PC-9 (cell line): ENCODE results near the gene SLC17A4. TPM values are rescaled to one million over a fixed set of nuclear protein-coding genes. Genes with fewer than 3 reads are reported as not detected.

Source experiments
- BruUV-seq: library from RNA; stranded (reverse); fragments of 400-500 nt; replicated peaks from 2 replicates; lab custom pipeline; 2021; lab: Mats Ljungman, UMichigan
- CTCF ChIA-PET: fragments of 300-600 bp; sonication (Branson Sonifier 250); formaldehyde crosslinking; loops from one replicate; lab custom pipeline; 2022; ENCODE audit warnings: antibody characterized with exemption; lab: Charles Lee
- POLR2A ChIA-PET: fragments of 300-600 bp; sonication (Branson Sonifier 250); formaldehyde crosslinking; loops from one replicate; lab custom pipeline; 2022; ENCODE audit warnings: antibody characterized with exemption; ENCODE audit not compliant: unreplicated experiment; lab: Charles Lee
- DNase-seq, 2 experiments: peaks; one replicate each; pipeline versions ENCODE4 v3.0.0 to v3.0.0-alpha.2; 2015 to 2022; ENCODE audit warnings: mixed read lengths in 1 of 2
- H2AFZ ChIP-seq: fragments of 200-600 bp; sonication (generic); 2 replicates; pipeline ENCODE4 v1.8.1; 2017; ENCODE audit warnings: antibody characterized with exemption
- H3F3A ChIP-seq: fragments of 200-600 bp; sonication (generic); 2 replicates; pipeline ENCODE4 v1.8.1; 2017; ENCODE audit warnings: antibody characterized with exemption, mild to moderate bottlenecking, low read depth; ENCODE audit not compliant: insufficient read depth
- H3K27ac ChIP-seq: fragments of 200-600 bp; sonication (generic); 2 replicates; pipeline ENCODE4 v1.6.1; 2016; ENCODE audit warnings: mixed run types
- H3K27me3 ChIP-seq: fragments of 200-600 bp; sonication (generic); 2 replicates; pipeline ENCODE4 v1.6.1; 2016; ENCODE audit warnings: low read depth, mixed run types; ENCODE audit not compliant: insufficient read depth
- H3K36me3 ChIP-seq: fragments of 200-600 bp; sonication (generic); 2 replicates; pipeline ENCODE4 v1.6.1; 2016; ENCODE audit warnings: low read depth, mixed run types
- H3K4me1 ChIP-seq: fragments of 200-600 bp; sonication (generic); replicated peaks from 2 replicates; pipeline ENCODE4 v1.6.1; 2016; ENCODE audit warnings: mixed run types; ENCODE audit not compliant: insufficient read depth
- H3K4me2 ChIP-seq: fragments of 200-600 bp; sonication (generic); 2 replicates; pipeline ENCODE4 v1.6.1; 2017; ENCODE audit warnings: mixed run types
- H3K4me3 ChIP-seq: fragments of 200-600 bp; sonication (generic); 2 replicates; pipeline ENCODE4 v1.6.1; 2016; ENCODE audit warnings: mixed run types
- H3K79me2 ChIP-seq: fragments of 200-600 bp; sonication (generic); 2 replicates; pipeline ENCODE4 v1.6.1; 2017; ENCODE audit warnings: low read depth, mixed run types
- H3K9me2 ChIP-seq: fragments of 200-600 bp; sonication (generic); 2 replicates; pipeline ENCODE4 v1.8.1; 2017; ENCODE audit warnings: mild to moderate bottlenecking; ENCODE audit not compliant: insufficient read depth
- H3K9me3 ChIP-seq: fragments of 200-600 bp; sonication (generic); 2 replicates; pipeline ENCODE4 v1.8.1; 2016; ENCODE audit warnings: low read depth; ENCODE audit not compliant: insufficient read depth
- H4K20me1 ChIP-seq: fragments of 200-600 bp; sonication (generic); 2 replicates; pipeline ENCODE4 v1.8.1; 2017; ENCODE audit not compliant: insufficient read depth
- EZH2 ChIP-seq: fragments of 200-600 bp; sonication (generic); IDR thresholded peaks from 2 replicates; pipeline ENCODE4 v1.8.0; 2017; ENCODE audit warnings: antibody characterized with exemption, low read depth
- intact Hi-C: fragments of 100-400 bp; cut with micrococcal nuclease; formaldehyde crosslinking; loops from one replicate; pipeline ENCODE4 v1.10.0; 2022; ENCODE audit not compliant: unreplicated experiment
- total RNA-seq: library from RNA; stranded (reverse); gene quantifications from 2 replicates; pipeline ENCODE4 v1.2.3, GENCODE V29; 2021
- TF ChIP-seq, protein P1 (sequence below): fragments of 200-600 bp; sonication (generic); conservative IDR thresholded peaks from 2 replicates; pipeline ENCODE4 v1.6.1; 2017; ENCODE audit warnings: mixed run types, antibody characterized with exemption, mild to moderate bottlenecking, moderate library complexity

Gene SLC17A4
- total RNA-seq, 1 experiment from 2014 or later, result 0.13 TPM

DNA sequence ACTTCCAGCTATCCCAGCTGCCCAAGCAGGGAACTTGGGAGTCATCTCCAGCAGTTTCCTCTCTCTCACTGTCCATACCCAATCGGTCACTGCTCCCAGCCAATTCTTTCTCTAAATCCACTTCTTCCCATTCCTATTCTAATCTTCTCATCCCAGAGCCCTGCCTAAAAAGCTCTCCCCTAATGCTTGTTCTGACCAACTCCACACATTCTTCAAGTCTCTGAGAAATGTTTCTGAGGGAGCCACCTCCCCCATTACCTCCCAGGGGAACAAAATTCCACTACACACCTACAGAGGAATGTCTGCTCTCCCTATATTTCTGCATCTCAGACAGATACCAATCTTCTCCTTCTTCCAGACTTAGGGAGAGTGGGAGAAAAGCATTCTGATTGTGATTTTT, 14.0 kb downstream of the SLC17A4 start:
- no peaks in the 10 kb centered on the region for H3K9me2 ChIP-seq
- no peak for DNase-seq
- no peak overlapping the region for H3K4me2 ChIP-seq
- H2AFZ ChIP-seq, result no peak overlapping the region
- H3K9me3 ChIP-seq, result no peaks in the 10 kb centered on the region
- CTCF ChIA-PET, result interaction anchor here (0.6 kb wide), 1 partner anchor 443 kb away, joined by 3 read pairs; no protein-coding TSS in a partner anchor
- POLR2A ChIA-PET, result no interaction called here
- no peaks in the 10 kb centered on the region for H3K27me3 ChIP-seq
- peaks cover 6% of the 10 kb centered on the region for H3K4me1 ChIP-seq
- BruUV-seq, result no TSS peak
- H3K4me3 ChIP-seq, result no peak overlapping the region
- intact Hi-C loops, result no loop called here
- H3F3A ChIP-seq, result no peaks in the 10 kb centered on the region
- no peaks in the 10 kb centered on the region for H4K20me1 ChIP-seq
- H3K27ac ChIP-seq, result no peak overlapping the region
- no peaks in the 10 kb centered on the region for H3K79me2 ChIP-seq
- no peaks in the 10 kb centered on the region for H3K36me3 ChIP-seq
- TF ChIP-seq, protein P1, sequence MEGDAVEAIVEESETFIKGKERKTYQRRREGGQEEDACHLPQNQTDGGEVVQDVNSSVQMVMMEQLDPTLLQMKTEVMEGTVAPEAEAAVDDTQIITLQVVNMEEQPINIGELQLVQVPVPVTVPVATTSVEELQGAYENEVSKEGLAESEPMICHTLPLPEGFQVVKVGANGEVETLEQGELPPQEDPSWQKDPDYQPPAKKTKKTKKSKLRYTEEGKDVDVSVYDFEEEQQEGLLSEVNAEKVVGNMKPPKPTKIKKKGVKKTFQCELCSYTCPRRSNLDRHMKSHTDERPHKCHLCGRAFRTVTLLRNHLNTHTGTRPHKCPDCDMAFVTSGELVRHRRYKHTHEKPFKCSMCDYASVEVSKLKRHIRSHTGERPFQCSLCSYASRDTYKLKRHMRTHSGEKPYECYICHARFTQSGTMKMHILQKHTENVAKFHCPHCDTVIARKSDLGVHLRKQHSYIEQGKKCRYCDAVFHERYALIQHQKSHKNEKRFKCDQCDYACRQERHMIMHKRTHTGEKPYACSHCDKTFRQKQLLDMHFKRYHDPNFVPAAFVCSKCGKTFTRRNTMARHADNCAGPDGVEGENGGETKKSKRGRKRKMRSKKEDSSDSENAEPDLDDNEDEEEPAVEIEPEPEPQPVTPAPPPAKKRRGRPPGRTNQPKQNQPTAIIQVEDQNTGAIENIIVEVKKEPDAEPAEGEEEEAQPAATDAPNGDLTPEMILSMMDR, result no peak
- no peak for TF ChIP-seq EZH2

DNA sequence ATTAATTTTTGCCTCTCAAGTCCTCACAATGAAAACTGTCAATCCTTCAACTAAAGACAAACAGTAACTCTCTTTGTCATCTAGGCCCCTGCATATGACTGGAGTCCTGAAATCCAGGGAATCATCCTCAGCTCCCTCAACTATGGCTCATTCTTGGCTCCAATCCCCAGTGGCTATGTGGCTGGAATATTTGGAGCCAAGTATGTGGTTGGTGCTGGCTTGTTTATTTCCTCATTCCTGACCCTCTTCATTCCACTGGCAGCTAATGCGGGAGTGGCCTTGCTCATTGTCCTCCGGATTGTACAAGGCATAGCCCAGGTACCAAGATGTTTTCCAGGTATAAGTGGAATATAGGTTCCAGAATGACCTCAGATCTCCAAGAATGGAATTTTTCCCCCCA, 15.4 kb downstream of the SLC17A4 start:
- no peaks in the 10 kb centered on the region for H3K36me3 ChIP-seq
- TF ChIP-seq, protein P1, result no peak
- TF ChIP-seq EZH2, result no peak

DNA sequence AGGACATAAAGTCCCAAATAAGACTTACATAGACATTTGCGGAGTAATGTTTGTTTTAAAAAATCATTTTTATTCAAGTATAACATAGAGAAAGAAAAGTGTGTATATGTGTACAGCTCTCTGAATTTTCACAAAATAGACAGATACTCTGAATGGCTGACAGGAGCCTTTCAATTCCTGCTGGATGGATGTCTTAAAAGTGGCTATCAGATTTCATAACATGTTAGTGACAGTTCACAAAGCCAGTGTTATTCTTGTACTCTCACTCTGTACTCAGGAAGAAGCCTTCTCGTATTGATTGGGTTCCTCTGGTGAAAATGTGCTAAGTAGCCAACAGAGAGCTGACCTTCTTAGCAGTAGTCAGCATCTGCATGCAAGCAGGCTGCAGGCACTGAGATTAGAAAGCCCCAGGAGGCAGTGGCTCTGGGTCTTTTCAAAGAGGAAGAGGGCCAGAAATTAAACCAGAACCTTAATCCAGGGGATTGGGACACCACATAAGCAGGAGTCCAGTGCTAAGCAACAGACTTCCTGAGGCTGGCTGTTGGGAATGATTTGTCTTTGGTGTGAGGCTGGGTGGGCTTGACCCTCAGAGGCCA, 19.7 kb downstream of the SLC17A4 start:
- no peaks in the 10 kb centered on the region for H3K36me3 ChIP-seq
- BruUV-seq, result no TSS peak
- H3K27ac ChIP-seq, result no peak overlapping the region
- peaks cover 18% of the 10 kb centered on the region for H3K4me1 ChIP-seq
- H3F3A ChIP-seq, result no peaks in the 10 kb centered on the region; the same call in 1 of the 2 replicates
- H4K20me1 ChIP-seq, result no peaks in the 10 kb centered on the region
- no peaks in the 10 kb centered on the region for H3K27me3 ChIP-seq
- no peak for DNase-seq
- ChIA-PET POLR2A (no interaction called here), CTCF (no interaction called here)
- TF ChIP-seq, protein P1, result no peak
- TF ChIP-seq EZH2, result no peak
- H3K4me2 ChIP-seq, result no peak overlapping the region
- H2AFZ ChIP-seq, result no peak overlapping the region
- H3K79me2 ChIP-seq, result no peaks in the 10 kb centered on the region
- intact Hi-C loops, result loop anchor here (5.0 kb wide), 1 partner anchor 108 kb away; no protein-coding TSS in a partner anchor
- no peak overlapping the region for H3K4me3 ChIP-seq
- no peaks in the 10 kb centered on the region for H3K9me3 ChIP-seq
- H3K9me2 ChIP-seq, result no peaks in the 10 kb centered on the region

More for the DNA sequence above, 15.4 kb downstream of the SLC17A4 start:
- DNase-seq, result peak; percentile 69 to 76
- H3K27me3 ChIP-seq, result no peaks in the 10 kb centered on the region
- H3K4me2 ChIP-seq, result no peak overlapping the region
- intact Hi-C loops, result loop anchor here (5.0 kb wide), 1 partner anchor 112 kb away; no protein-coding TSS in a partner anchor
- H3F3A ChIP-seq, result no peaks in the 10 kb centered on the region
- no peak overlapping the region for H3K4me3 ChIP-seq
- H3K79me2 ChIP-seq, result no peaks in the 10 kb centered on the region
- no peak overlapping the region for H2AFZ ChIP-seq
- H3K9me3 ChIP-seq, result no peaks in the 10 kb centered on the region
- POLR2A ChIA-PET, result interaction anchor here (0.6 kb wide), 1 partner anchor 499 kb away, joined by 4 read pairs; no protein-coding TSS in a partner anchor
- no peaks in the 10 kb centered on the region for H4K20me1 ChIP-seq
- H3K27ac ChIP-seq, result no peak overlapping the region
- CTCF ChIA-PET, result interaction anchor here (0.6 kb wide), 1 partner anchor 50 kb away, joined by 6 read pairs; no protein-coding TSS in a partner anchor
- peaks cover 6% of the 10 kb centered on the region for H3K4me1 ChIP-seq
- BruUV-seq, result no TSS peak
- no peaks in the 10 kb centered on the region for H3K9me2 ChIP-seq
